GM21717 (cell line): ENCODE results near the gene SLMAP.

Experiments
- ATAC-seq: cut with Tn5 transposase; IDR thresholded peaks from one replicate; pipeline ENCODE4 v1.9.1; 2021; ENCODE audit warnings: mild to moderate bottlenecking, moderate library complexity; ENCODE audit not compliant: unreplicated experiment

SLMAP gene

GRCh38 chr3:57956833-57957174 lies 200.7 kb downstream of the SLMAP start:
- ATAC-seq, result no peak

GRCh38 chr3:57957824-57958223 lies 201.7 kb downstream of the SLMAP start:
- no peak for ATAC-seq

- ATAC-seq, result no peak
These were observed 202.7 kb downstream of the SLMAP start for GRCh38 chr3:57958642-57959422.

GRCh38 chr3:57959423-57960173 lies 203.5 kb downstream of the SLMAP start:
- no peak for ATAC-seq

GRCh38 chr3:57960174-57960505 lies 204.0 kb downstream of the SLMAP start:
- ATAC-seq, result no peak

GRCh38 chr3:57961177-57961827 lies 205.2 kb downstream of the SLMAP start:
- no peak for ATAC-seq

- no peak for ATAC-seq
These were observed 205.8 kb downstream of the SLMAP start for GRCh38 chr3:57961828-57962447.

GRCh38 chr3:57962448-57962834 lies 206.3 kb downstream of the SLMAP start:
- ATAC-seq, result no peak

GRCh38 chr3:57963811-57964346 lies 207.8 kb downstream of the SLMAP start:
- ATAC-seq, result no peak

GRCh38 chr3:57966829-57967228 lies 210.7 kb downstream of the SLMAP start:
- ATAC-seq, result no peak

GRCh38 chr3:57967590-57967989 lies 211.5 kb downstream of the SLMAP start:
- ATAC-seq, result no peak

GRCh38 chr3:57968501-57968900 lies 212.4 kb downstream of the SLMAP start:
- ATAC-seq, result no peak

GRCh38 chr3:57971975-57972374 lies 215.9 kb downstream of the SLMAP start:
- ATAC-seq, result no peak

- ATAC-seq, result no peak
These were observed 216.5 kb downstream of the SLMAP start for GRCh38 chr3:57972531-57973111.

GRCh38 chr3:57973715-57974477 lies 217.8 kb downstream of the SLMAP start:
- no peak for ATAC-seq

GRCh38 chr3:57974796-57975388 lies 218.8 kb downstream of the SLMAP start:
- no peak for ATAC-seq

- ATAC-seq, result no peak
These were observed 221.7 kb downstream of the SLMAP start for GRCh38 chr3:57977818-57978235.

- no peak for ATAC-seq
These were observed 222.2 kb downstream of the SLMAP start for GRCh38 chr3:57978316-57978715.
